Mucosa of descending colon (tissue), 3 donors: ENCODE results near the gene TAPT1. TPM values are rescaled to one million over a fixed set of nuclear protein-coding genes. Genes with fewer than 3 reads are reported as not detected.

Experiments used
- ATAC-seq: fragments of 200-7000 bp; cut with Tn5 transposase; one replicate; pipeline ENCODE4 v1.9.1; 2020; ENCODE audit warnings: mild to moderate bottlenecking, moderate library complexity
- DNase-seq, 3 donors: peaks; one replicate each; pipeline ENCODE4 v3.0.0-alpha.2; 2020
- H3K36me3 ChIP-seq: fragments of 200-600 bp; one replicate; pipeline ENCODE4 v1.8.0; 2021; ENCODE audit warnings: low read depth, mild to moderate bottlenecking
- H3K4me1 ChIP-seq: fragments of 200-600 bp; one replicate; pipeline ENCODE4 v1.8.0; 2021; ENCODE audit warnings: low read depth, mild to moderate bottlenecking
- H3K4me3 ChIP-seq: fragments of 200-600 bp; one replicate; pipeline ENCODE4 v1.8.0; 2021; ENCODE audit warnings: mild to moderate bottlenecking
- H3K9me3 ChIP-seq: fragments of 200-600 bp; one replicate; pipeline ENCODE4 v1.8.0; 2021; ENCODE audit warnings: mild to moderate bottlenecking
- CTCF ChIP-seq: fragments of 200-600 bp; IDR thresholded peaks from one replicate; pipeline ENCODE4 v1.8.0; 2022; ENCODE audit warnings: antibody characterized with exemption, mild to moderate bottlenecking
- intact Hi-C, 2 donors: fragments of 100-400 bp; cut with DNase I in 1 of 2; cut with micrococcal nuclease in 1 of 2; formaldehyde crosslinking; loops; one replicate each; pipeline versions ENCODE4 v1.11.0 to v1.11.1; 2022; cut with DNase I, micrococcal nuclease
- total RNA-seq, 3 donors: library from RNA; stranded (reverse); fragmentation: NEBNext Ultra II Directional in 2 of 3; extraction: Animal tissue kit (Norgen Biotek cat#: 25700) in 2 of 3; gene quantifications; one replicate each; pipeline versions ENCODE4 v1.2.1 to v1.2.4, GENCODE V29; 2021 to 2023
- donor health status: DM: no; HTN: no; CAD: no; lungs with moderate emphysema.
- donor health status: DM: no; HTN: no; CAD: no.
- donor health status: DM: no; HTN: yes; CAD: no.

Gene TAPT1
- total RNA-seq, 3 donors from 2014 or later, result 38.2 to 62.6 (median 38.8) TPM

GRCh38 chr4:16203083-16203482 lies 23.2 kb downstream of the TAPT1 start:
- no peak overlapping the region for H3K4me3 ChIP-seq
- H3K4me1 ChIP-seq, result no peaks in the 10 kb centered on the region
- intact Hi-C loops, result loop anchor here in 1 of 2 donors (10.0 kb wide), 1 partner anchor 178 kb away; no protein-coding TSS in a partner anchor
- ATAC-seq, result no peak
- DNase-seq, result no peak
- no peaks in the 10 kb centered on the region for H3K9me3 ChIP-seq
- H3K36me3 ChIP-seq, result no peaks in the 10 kb centered on the region
- no peak for TF ChIP-seq CTCF

- no peak for DNase-seq
- Histone ChIP-seq H3K4me1 (no peaks in the 10 kb centered on the region), H3K4me3 (no peak overlapping the region), H3K36me3 (no peaks in the 10 kb centered on the region), H3K9me3 (no peaks in the 10 kb centered on the region)
- no peak for TF ChIP-seq CTCF
- intact Hi-C loops, result loop anchor here in 1 of 2 donors (10.0 kb wide), 1 partner anchor 178 kb away; no protein-coding TSS in a partner anchor
- no peak for ATAC-seq
Measured at GRCh38 chr4:16202598-16202997, 23.7 kb downstream of the TAPT1 start.

GRCh38 chr4:16199093-16199492 lies 27.2 kb downstream of the TAPT1 start:
- intact Hi-C loops, result no loop called here
- ATAC-seq, result no peak
- no peak overlapping the region for H3K4me3 ChIP-seq
- H3K4me1 ChIP-seq, result peaks cover 5% of the 10 kb centered on the region
- H3K9me3 ChIP-seq, result no peaks in the 10 kb centered on the region
- no peaks in the 10 kb centered on the region for H3K36me3 ChIP-seq
- no peak for DNase-seq
- no peak for TF ChIP-seq CTCF

GRCh38 chr4:16197876-16198665 lies 28.2 kb downstream of the TAPT1 start:
- intact Hi-C loops, result no loop called here
- no peak for TF ChIP-seq CTCF
- DNase-seq (no peak), ATAC-seq (no peak)
- no peaks in the 10 kb centered on the region for H3K9me3 ChIP-seq
- H3K36me3 ChIP-seq, result no peaks in the 10 kb centered on the region
- H3K4me1 ChIP-seq, result peaks cover 5% of the 10 kb centered on the region
- H3K4me3 ChIP-seq, result no peak overlapping the region

GRCh38 chr4:16196482-16197393 lies 29.5 kb downstream of the TAPT1 start:
- Histone ChIP-seq H3K9me3 (no peaks in the 10 kb centered on the region), H3K4me1 (peaks cover 5% of the 10 kb centered on the region), H3K4me3 (no peak overlapping the region), H3K36me3 (no peaks in the 10 kb centered on the region)
- DNase-seq (peak in 1 of 3 donors; percentile 38), ATAC-seq (peak; percentile 99)
- intact Hi-C loops, result no loop called here
- no peak for TF ChIP-seq CTCF
